Measurements from ENCODE around the gene PDZD2.

DNA sequence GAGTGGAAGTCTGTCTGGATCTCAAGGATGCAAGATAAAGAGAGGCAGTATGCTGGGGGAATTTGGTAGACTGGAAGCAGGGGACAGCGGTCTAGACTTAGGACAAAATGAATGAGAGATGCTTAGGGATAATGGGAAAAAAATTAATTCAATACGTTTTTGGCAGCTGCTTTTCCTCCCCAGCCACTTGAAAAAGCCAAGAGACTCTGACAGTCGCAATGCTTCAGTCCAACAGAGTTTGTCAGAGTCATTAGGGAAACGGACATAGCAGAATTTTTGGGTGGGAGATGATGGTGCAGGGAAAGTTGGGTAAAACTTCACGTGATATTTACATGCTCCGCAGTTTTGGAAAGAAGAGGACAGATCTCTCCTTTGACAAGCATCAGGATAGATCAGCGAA, 405.5 kb downstream of the PDZD2 start:
- TF ChIP-seq POLR2A (IDR thresholded peaks at IDR 0.05), result no peak
- TF ChIP-seq, protein P1, sequence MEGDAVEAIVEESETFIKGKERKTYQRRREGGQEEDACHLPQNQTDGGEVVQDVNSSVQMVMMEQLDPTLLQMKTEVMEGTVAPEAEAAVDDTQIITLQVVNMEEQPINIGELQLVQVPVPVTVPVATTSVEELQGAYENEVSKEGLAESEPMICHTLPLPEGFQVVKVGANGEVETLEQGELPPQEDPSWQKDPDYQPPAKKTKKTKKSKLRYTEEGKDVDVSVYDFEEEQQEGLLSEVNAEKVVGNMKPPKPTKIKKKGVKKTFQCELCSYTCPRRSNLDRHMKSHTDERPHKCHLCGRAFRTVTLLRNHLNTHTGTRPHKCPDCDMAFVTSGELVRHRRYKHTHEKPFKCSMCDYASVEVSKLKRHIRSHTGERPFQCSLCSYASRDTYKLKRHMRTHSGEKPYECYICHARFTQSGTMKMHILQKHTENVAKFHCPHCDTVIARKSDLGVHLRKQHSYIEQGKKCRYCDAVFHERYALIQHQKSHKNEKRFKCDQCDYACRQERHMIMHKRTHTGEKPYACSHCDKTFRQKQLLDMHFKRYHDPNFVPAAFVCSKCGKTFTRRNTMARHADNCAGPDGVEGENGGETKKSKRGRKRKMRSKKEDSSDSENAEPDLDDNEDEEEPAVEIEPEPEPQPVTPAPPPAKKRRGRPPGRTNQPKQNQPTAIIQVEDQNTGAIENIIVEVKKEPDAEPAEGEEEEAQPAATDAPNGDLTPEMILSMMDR (IDR thresholded peaks at IDR 0.05), result no peak

Measured in suprapubic skin (tissue), 3 donors.